K562 (cell line): ENCODE results near the gene PSMG3.

Source experiments
- BACH1 ChIP-seq: fragments of 200-800 bp; sonication (Bioruptor generic); IDR thresholded peaks from 2 replicates; pipeline ENCODE4 v1.6.1; 2016; ENCODE audit warnings: missing genetic modification characterization, missing compliant biosample characterization
- EZH2 ChIP-seq: IDR thresholded peaks from 2 replicates; pipeline ENCODE4 v1.6.1; 2012; ENCODE audit warnings: low read depth, mild to moderate bottlenecking, inconsistent platforms, low read length, borderline replicate concordance
- FOXA1 ChIP-seq: fragments of 450-650 bp; IDR thresholded peaks from 2 replicates; pipeline ENCODE4 v1.6.1; 2016; ENCODE audit warnings: mild to moderate bottlenecking, borderline replicate concordance
- MAFK ChIP-seq: IDR thresholded peaks from 2 replicates; pipeline ENCODE4 v1.6.1; 2011; ENCODE audit warnings: low read length, improper control_type of control experiment
- MTA1 ChIP-seq: fragments of 450-650 bp; IDR thresholded peaks from 2 replicates; pipeline ENCODE4 v1.6.1; 2017; ENCODE audit warnings: borderline replicate concordance
- MYBL2 ChIP-seq, 2 experiments: fragments of 450-650 bp in 1 of 2; sonication (generic) in 1 of 2; formaldehyde crosslinking in 1 of 2; IDR thresholded peaks; 2 replicates each; pipeline versions ENCODE4 v1.6.1 to v1.8.1; 2017 to 2022; ENCODE audit warnings: borderline replicate concordance in 1 of 2, inconsistent platforms in 1 of 2, low read depth in 1 of 2, mild to moderate bottlenecking in 1 of 2, missing genetic modification reagents in 1 of 2, moderate library complexity in 1 of 2
- POLR2A ChIP-seq: fragments of 450-650 bp; conservative IDR thresholded peaks from 2 replicates; pipeline ENCODE4 v1.6.1; 2016
- POLR2AphosphoS5 ChIP-seq: IDR thresholded peaks from 2 replicates; pipeline ENCODE4 v1.6.1; 2011; ENCODE audit warnings: mild to moderate bottlenecking, low read depth, low read length, moderate library complexity; ENCODE audit not compliant: control insufficient read depth, insufficient read depth
- RAD21 ChIP-seq, 2 experiments: fragments of 250-450 bp in 1 of 2; fragments of 450-650 bp in 1 of 2; sonication (Bioruptor Pico) in 1 of 2; formaldehyde crosslinking in 1 of 2; IDR thresholded peaks in 1 of 2; conservative IDR thresholded peaks in 1 of 2; 2 replicates each; pipeline versions ENCODE4 v1.4.0 to v1.8.0; 2020 to 2022; ENCODE audit warnings: mild to moderate bottlenecking in 2 of 2, moderate library complexity in 1 of 2
- SREBF1 ChIP-seq: fragments of 150-350 bp; IDR thresholded peaks from 2 replicates; pipeline ENCODE4 v1.6.1; 2014; ENCODE audit warnings: antibody characterized with exemption, low read depth, low read length, borderline replicate concordance
- TCF7L2 ChIP-seq: fragments of 150-350 bp; IDR thresholded peaks from 2 replicates; pipeline ENCODE4 v1.6.1; 2016; ENCODE audit warnings: low read depth, mild to moderate bottlenecking, low read length, moderate library complexity
- ZKSCAN3 ChIP-seq: fragments of 250-450 bp; sonication (Bioruptor Pico); IDR thresholded peaks from 2 replicates; pipeline ENCODE4 v1.4.0; 2020
- TF ChIP-seq, protein P1 (sequence below): fragments of 450-650 bp; formaldehyde crosslinking; IDR thresholded peaks from 2 replicates; pipeline ENCODE4 v1.4.0; 2020; ENCODE audit warnings: mild to moderate bottlenecking, moderate library complexity
- TF ChIP-seq, protein P2 (sequence below), 3 experiments: fragments of 200-800 bp in 1 of 3; fragments of 250-450 bp in 1 of 3; fragments of 450-650 bp in 1 of 3; sonication (Bioruptor Pico) in 1 of 3; sonication (Bioruptor generic) in 1 of 3; formaldehyde crosslinking in 1 of 3; IDR thresholded peaks; 2 replicates each; pipeline versions ENCODE4 v1.6.1 to v1.8.0; 2016 to 2022; ENCODE audit warnings: mild to moderate bottlenecking in 2 of 3, missing genetic modification characterization in 2 of 3, missing compliant biosample characterization in 1 of 3, moderate library complexity in 1 of 3

DNA sequence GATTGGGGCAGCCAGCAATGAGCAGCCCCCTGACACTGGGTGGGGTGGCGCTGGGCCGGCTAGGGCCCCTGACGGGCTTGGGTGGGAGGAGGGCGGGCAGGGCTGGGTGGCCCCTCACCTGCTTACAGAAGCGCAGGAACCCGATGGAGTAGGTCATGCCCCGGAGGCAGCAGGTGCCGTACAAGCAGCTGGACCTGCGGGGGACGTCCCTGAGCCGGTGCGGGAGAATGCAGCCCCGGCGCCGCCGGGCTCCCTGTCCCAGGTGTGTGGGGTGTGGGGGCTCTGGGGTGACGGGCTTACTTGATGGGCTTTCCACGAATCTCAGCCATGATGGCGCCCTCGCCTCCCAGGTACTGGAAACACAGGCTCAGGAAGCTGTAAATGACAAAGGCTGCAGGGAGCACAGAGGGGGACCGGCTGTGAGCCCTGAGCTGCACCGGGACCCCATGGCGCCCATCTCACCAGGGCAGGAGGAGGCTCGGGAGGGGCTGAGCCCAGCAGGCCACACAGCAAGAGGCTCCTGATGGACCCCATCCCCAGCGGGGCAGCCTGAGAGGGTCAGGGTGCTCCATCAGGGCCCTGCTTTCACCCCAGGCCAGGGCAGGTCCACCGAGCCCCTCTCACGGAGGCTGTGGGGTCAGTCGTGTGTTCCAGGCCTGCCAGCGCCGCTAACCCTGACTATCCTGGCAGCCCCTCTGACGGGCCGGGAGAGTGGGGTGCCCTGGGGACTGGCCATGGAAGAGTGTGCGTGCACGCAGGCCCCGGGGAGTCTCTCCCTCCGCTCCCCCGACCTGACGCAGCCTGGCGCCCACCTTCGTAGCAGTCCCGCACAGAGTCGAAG, 19.6 kb downstream of the PSMG3 start:
- TF ChIP-seq FOXA1 (no peak), MAFK (no peak), ZKSCAN3 (CRISPR knock-in tag) (no peak), POLR2A (no peak), RAD21 (CRISPR knock-in tag; conservative IDR thresholded peaks at IDR 0.05 in 1 of 2, IDR thresholded peaks at IDR 0.05 in 1 of 2) (no peak), SREBF1 (no peak), MTA1 (no peak), EZH2 (no peak), TCF7L2 (no peak), BACH1 (no peak), MYBL2 (IDR thresholded peaks at IDR 0.05; ENCODE audit: low read depth) (no peak), MYBL2 (CRISPR knock-in tag; IDR thresholded peaks at IDR 0.05; ENCODE audit: borderline replicate concordance) (no peak), POLR2AphosphoS5 (no peak)
- TF ChIP-seq, protein P1, sequence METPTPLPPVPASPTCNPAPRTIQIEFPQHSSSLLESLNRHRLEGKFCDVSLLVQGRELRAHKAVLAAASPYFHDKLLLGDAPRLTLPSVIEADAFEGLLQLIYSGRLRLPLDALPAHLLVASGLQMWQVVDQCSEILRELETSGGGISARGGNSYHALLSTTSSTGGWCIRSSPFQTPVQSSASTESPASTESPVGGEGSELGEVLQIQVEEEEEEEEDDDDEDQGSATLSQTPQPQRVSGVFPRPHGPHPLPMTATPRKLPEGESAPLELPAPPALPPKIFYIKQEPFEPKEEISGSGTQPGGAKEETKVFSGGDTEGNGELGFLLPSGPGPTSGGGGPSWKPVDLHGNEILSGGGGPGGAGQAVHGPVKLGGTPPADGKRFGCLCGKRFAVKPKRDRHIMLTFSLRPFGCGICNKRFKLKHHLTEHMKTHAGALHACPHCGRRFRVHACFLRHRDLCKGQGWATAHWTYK (CRISPR knock-in tag), result no peak
- TF ChIP-seq, protein P2, sequence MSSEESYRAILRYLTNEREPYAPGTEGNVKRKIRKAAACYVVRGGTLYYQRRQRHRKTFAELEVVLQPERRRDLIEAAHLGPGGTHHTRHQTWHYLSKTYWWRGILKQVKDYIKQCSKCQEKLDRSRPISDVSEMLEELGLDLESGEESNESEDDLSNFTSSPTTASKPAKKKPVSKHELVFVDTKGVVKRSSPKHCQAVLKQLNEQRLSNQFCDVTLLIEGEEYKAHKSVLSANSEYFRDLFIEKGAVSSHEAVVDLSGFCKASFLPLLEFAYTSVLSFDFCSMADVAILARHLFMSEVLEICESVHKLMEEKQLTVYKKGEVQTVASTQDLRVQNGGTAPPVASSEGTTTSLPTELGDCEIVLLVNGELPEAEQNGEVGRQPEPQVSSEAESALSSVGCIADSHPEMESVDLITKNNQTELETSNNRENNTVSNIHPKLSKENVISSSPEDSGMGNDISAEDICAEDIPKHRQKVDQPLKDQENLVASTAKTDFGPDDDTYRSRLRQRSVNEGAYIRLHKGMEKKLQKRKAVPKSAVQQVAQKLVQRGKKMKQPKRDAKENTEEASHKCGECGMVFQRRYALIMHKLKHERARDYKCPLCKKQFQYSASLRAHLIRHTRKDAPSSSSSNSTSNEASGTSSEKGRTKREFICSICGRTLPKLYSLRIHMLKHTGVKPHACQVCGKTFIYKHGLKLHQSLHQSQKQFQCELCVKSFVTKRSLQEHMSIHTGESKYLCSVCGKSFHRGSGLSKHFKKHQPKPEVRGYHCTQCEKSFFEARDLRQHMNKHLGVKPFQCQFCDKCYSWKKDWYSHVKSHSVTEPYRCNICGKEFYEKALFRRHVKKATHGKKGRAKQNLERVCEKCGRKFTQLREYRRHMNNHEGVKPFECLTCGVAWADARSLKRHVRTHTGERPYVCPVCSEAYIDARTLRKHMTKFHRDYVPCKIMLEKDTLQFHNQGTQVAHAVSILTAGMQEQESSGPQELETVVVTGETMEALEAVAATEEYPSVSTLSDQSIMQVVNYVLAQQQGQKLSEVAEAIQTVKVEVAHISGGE (CRISPR knock-in tag; IDR thresholded peaks at IDR 0.05), result no peak
